MM.1S (cell line): ENCODE results near the gene ACYP2.

ENCODE experiments used
- DNase-seq: peaks from one replicate; pipeline ENCODE4 v3.0.0-alpha.2; 2015
- H2AFZ ChIP-seq: fragments of 300-600 bp; sonication (generic); 2 replicates; pipeline ENCODE4 v1.6.0; 2016; ENCODE audit warnings: antibody characterized with exemption, low read length
- H3F3A ChIP-seq: fragments of 300-600 bp; sonication (generic); 2 replicates; pipeline ENCODE4 v1.6.1; 2016; ENCODE audit warnings: mild to moderate bottlenecking, antibody characterized with exemption, low read length, moderate library complexity, mixed read lengths; ENCODE audit not compliant: insufficient read depth
- H3K27ac ChIP-seq: fragments of 300-600 bp; sonication (generic); 2 replicates; pipeline ENCODE4 v1.5.1; 2016; ENCODE audit warnings: mild to moderate bottlenecking, low read length
- H3K27me3 ChIP-seq: fragments of 300-600 bp; sonication (generic); replicated peaks from 2 replicates; pipeline ENCODE4 v1.6.0; 2016; ENCODE audit warnings: low read length; ENCODE audit not compliant: insufficient read depth
- H3K36me3 ChIP-seq: fragments of 300-600 bp; sonication (generic); replicated peaks from 2 replicates; pipeline ENCODE4 v1.6.1; 2016; ENCODE audit warnings: mild to moderate bottlenecking, low read length, mixed read lengths; ENCODE audit not compliant: insufficient read depth
- H3K4me1 ChIP-seq: fragments of 300-600 bp; sonication (generic); 2 replicates; pipeline ENCODE4 v1.6.1; 2016; ENCODE audit warnings: low read length, mixed read lengths
- H3K4me2 ChIP-seq: fragments of 300-600 bp; sonication (generic); 2 replicates; pipeline ENCODE4 v1.6.0; 2016; ENCODE audit warnings: low read depth, low read length
- H3K4me3 ChIP-seq: fragments of 300-600 bp; sonication (generic); 2 replicates; pipeline ENCODE4 v1.5.1; 2016; ENCODE audit warnings: low read length, mixed read lengths
- H3K79me2 ChIP-seq: fragments of 300-600 bp; sonication (generic); 2 replicates; pipeline ENCODE4 v1.6.1; 2016; ENCODE audit warnings: mixed run types, low read length, mixed read lengths
- H3K9ac ChIP-seq: fragments of 300-600 bp; sonication (generic); 2 replicates; pipeline ENCODE4 v1.6.1; 2016; ENCODE audit warnings: low read length, mixed read lengths
- H3K9me2 ChIP-seq: fragments of 300-600 bp; sonication (generic); replicated peaks from 2 replicates; pipeline ENCODE4 v1.6.1; 2016; ENCODE audit warnings: mild to moderate bottlenecking, low read length, mixed read lengths; ENCODE audit not compliant: insufficient read depth
- H3K9me3 ChIP-seq: fragments of 300-600 bp; sonication (generic); replicated peaks from 2 replicates; pipeline ENCODE4 v1.6.1; 2016; ENCODE audit warnings: mild to moderate bottlenecking, low read length, mixed read lengths; ENCODE audit not compliant: insufficient read depth
- H4K20me1 ChIP-seq: fragments of 300-600 bp; sonication (generic); 2 replicates; pipeline ENCODE4 v1.6.1; 2016; ENCODE audit warnings: mild to moderate bottlenecking, low read length, moderate library complexity, mixed read lengths; ENCODE audit not compliant: insufficient read depth
- CTCF ChIP-seq: fragments of 300-600 bp; sonication (generic); IDR thresholded peaks from 2 replicates; pipeline ENCODE4 v1.5.1; 2016; ENCODE audit warnings: antibody characterized with exemption, low read length, mixed read lengths
- EZH2 ChIP-seq: fragments of 300-600 bp; sonication (generic); optimal IDR thresholded peaks from 2 replicates; pipeline ENCODE3; 2017; ENCODE audit warnings: low read depth, mild to moderate bottlenecking, antibody characterized with exemption, low read length, mixed read lengths
- EZH2phosphoT487 ChIP-seq: fragments of 300-600 bp; sonication (generic); IDR thresholded peaks from 2 replicates; pipeline ENCODE4 v1.6.1; 2018; ENCODE audit warnings: antibody characterized with exemption, low read length

ACYP2 gene

GRCh38 chr2:54166121-54166773 is 50.8 kb downstream of the ACYP2 start:
- DNase-seq: no peak
- Histone ChIP-seq H4K20me1 (no peaks in the 10 kb centered on the region), H3K9me2 (no peaks in the 10 kb centered on the region), H3K27ac (no peak overlapping the region), H2AFZ (no peak overlapping the region), H3K36me3 (no peaks in the 10 kb centered on the region), H3F3A (no peaks in the 10 kb centered on the region), H3K4me2 (no peak overlapping the region), H3K4me1 (no peaks in the 10 kb centered on the region), H3K9ac (no peak overlapping the region), H3K79me2 (no peaks in the 10 kb centered on the region), H3K9me3 (no peaks in the 10 kb centered on the region), H3K4me3 (no peak overlapping the region), H3K27me3 (no peaks in the 10 kb centered on the region)
- TF ChIP-seq EZH2phosphoT487 (no peak), EZH2 (no peak), CTCF (no peak)

- H3F3A ChIP-seq: no peaks in the 10 kb centered on the region
- H2AFZ ChIP-seq: no peak overlapping the region
- H3K4me1 ChIP-seq: no peaks in the 10 kb centered on the region
- no peaks in the 10 kb centered on the region for H3K36me3 ChIP-seq
- no peak overlapping the region for H3K9ac ChIP-seq
- DNase-seq: no peak
- H3K4me3 ChIP-seq: no peak overlapping the region
- H3K27ac ChIP-seq: no peak overlapping the region
- no peaks in the 10 kb centered on the region for H3K27me3 ChIP-seq
- no peaks in the 10 kb centered on the region for H3K9me3 ChIP-seq
- no peaks in the 10 kb centered on the region for H3K9me2 ChIP-seq
- H4K20me1 ChIP-seq: no peaks in the 10 kb centered on the region
- TF ChIP-seq EZH2phosphoT487 (no peak), EZH2 (no peak), CTCF (no peak)
- no peak overlapping the region for H3K4me2 ChIP-seq
- H3K79me2 ChIP-seq: no peaks in the 10 kb centered on the region
These were observed 61.2 kb downstream of the ACYP2 start for GRCh38 chr2:54176577-54176976.

- Histone ChIP-seq H3K9me2 (no peaks in the 10 kb centered on the region), H3K36me3 (no peaks in the 10 kb centered on the region), H3K4me3 (no peak overlapping the region), H3K4me2 (no peak overlapping the region), H2AFZ (no peak overlapping the region), H3K4me1 (no peaks in the 10 kb centered on the region), H3K9me3 (no peaks in the 10 kb centered on the region), H3K27ac (no peak overlapping the region), H3F3A (no peaks in the 10 kb centered on the region), H3K79me2 (no peaks in the 10 kb centered on the region), H3K9ac (no peak overlapping the region), H4K20me1 (no peaks in the 10 kb centered on the region), H3K27me3 (no peaks in the 10 kb centered on the region)
- no peak for DNase-seq
- no peak for TF ChIP-seq CTCF
These were observed 67.9 kb downstream of the ACYP2 start for GRCh38 chr2:54183281-54183680.
